GM21423 (cell line): ENCODE data around the gene GDF2.

Experiments
- ATAC-seq: cut with Tn5 transposase; IDR thresholded peaks from one replicate; pipeline ENCODE4 v1.9.1; 2021; ENCODE audit warnings: mild to moderate bottlenecking, moderate library complexity; ENCODE audit not compliant: unreplicated experiment

The GDF2 gene

DNA sequence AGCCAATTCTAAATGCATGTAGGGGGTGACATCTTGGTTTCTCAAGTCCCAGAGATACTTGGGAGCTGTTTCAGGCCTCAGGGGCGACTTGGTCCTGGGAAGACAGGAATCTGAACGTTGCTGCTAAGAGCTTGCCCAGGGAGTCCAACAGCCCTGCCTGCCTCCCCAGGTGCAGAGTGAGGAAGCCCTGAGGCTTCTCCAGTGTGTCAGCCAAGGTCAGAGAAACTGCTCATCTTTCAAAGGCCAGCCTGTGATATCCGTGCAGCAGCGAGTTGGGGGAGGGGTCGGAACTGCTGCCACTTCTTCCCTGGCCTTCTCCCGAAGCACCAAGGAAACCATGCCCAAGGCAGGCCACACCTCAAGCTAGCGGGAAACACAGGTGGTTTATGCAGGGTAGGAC lies 9.7 kb downstream of the GDF2 start:
- no peak for ATAC-seq

GRCh38 chr10:47332371-47332770 lies 10.1 kb downstream of the GDF2 start:
- no peak for ATAC-seq

DNA sequence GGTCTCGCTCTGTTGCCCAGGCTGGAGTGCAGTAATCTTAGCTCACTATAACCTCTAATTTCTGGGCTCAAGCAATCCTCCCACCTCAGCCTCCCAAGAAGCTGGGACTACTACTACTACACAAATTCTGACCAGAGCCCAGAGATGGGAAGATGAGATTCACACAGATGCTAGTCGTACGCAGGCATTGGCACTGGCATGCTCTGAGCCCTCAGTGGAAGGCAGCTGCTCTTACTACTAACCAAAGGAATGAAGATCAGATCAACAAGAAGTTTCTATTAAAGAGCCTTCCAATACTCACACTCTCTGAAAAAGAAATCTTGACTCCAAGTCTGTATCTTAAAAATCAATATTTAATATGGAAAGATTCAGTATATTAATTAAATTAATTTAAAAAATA lies 10.7 kb downstream of the GDF2 start:
- no peak for ATAC-seq

- ATAC-seq: no peak
Measured at GRCh38 chr10:47333532-47333931, 11.3 kb downstream of the GDF2 start.

DNA sequence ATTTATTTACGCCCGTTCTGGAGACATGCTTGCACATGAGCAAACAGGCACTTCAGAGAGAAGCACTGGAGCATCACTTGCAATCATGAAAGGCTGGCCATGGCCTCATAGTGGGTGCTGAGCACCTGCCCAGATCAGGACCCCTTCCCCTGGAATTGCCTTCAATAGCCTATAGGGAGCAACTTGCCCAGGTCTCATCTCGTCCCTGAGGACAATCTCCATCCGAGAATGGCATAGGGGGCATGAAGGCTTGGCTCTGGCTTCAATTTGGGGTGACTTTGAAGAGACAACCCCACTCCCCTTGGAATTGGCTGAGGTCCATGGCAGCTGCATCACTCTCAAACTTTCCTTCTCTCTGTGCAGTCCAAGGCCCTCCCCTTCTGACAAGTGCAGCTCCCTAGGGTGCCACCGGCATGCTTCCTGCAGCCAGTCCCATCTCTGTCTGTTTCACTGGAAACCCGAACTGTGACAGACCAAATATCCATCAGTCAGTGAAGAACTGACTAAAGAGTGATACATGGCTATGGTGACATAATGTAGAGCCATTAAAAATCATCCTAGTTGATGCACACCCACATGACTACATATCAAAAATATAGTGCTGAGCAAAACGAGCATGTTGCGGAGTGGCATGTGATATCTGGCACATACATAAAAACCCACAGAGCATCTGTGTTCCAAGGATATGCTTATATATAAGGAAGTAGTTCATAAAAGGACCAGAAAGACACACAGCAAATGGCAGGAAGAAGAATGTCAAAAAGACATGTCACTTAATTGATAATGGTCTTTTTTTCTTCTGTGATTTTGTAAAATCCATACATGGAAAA lies 12.4 kb downstream of the GDF2 start:
- no peak for ATAC-seq

DNA sequence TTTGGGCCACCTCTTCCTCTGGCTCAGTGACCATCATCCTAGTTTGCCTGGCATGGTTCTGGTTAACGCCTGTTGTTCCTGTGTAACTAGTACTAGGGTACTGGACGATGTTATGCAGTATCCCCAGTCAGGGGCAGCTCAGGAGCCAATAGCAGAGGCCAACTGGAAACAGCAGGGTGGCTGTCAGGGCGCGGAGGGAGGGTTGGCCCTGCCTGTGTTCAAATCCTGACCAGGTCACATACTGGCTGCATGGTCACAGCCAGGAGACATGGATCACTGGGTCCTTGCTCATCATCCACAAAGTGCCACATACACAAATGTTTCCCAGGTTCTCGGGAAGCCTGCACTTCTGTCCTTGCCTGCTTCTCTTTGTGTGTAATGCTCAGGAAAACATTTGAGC lies 13.7 kb downstream of the GDF2 start:
- ATAC-seq: no peak

DNA sequence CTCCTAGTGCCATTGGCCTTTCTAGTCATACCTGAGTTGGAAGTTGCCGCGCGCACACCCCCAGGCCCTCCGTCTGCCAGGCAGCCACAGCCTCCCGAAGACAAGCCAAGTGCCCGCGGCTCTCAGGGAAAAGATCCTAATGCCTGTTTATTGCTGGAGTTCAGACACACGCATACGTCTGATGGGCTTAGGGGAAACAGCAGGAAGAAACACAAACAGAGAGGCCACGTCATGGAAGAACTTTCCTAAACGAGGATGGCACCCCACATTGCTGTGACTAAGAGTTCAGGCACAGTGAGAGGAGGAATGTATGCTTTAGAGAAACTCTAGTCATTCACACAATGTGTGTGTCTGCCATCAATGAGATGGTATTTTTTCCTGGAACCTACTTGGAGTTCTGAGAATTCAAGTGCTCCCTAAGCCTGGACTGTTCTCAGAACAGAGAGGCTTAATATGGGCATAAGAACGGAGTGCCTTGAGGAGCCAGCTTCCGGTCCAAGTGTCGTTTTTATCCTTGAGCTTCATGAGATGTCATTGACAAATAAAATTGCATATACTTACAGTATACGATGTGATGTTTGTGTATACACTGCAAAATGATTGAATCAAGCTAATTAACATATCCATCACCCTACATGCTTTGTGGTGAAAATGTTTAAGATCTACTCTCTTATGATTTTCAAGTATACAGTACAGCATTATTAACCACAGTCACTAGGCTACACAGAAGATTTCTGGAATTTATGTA lies 14.3 kb downstream of the GDF2 start:
- ATAC-seq: no peak

DNA sequence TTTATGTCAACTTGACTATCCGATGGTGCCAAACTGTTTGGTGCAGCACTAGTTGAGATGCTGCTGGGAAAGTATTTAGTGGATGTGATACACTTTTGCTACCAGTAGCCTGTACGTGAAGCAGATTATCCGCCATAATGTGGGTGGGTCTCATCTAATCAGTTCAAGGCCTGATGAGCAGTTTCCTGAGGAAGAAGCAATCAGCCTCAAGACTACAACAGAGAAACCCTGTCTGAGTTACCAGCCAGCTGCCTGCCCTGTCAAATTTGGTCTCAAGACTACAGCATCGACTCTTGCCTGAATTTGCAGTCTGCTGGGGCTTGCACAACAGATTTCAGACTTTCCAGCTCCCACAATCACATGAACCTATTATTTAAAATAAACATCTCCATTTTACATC lies 15.1 kb downstream of the GDF2 start:
- no peak for ATAC-seq

- no peak for ATAC-seq
Measured at GRCh38 chr10:47339186-47339735, 17.0 kb downstream of the GDF2 start.

GRCh38 chr10:47339759-47340607 lies 17.7 kb downstream of the GDF2 start:
- no peak for ATAC-seq

DNA sequence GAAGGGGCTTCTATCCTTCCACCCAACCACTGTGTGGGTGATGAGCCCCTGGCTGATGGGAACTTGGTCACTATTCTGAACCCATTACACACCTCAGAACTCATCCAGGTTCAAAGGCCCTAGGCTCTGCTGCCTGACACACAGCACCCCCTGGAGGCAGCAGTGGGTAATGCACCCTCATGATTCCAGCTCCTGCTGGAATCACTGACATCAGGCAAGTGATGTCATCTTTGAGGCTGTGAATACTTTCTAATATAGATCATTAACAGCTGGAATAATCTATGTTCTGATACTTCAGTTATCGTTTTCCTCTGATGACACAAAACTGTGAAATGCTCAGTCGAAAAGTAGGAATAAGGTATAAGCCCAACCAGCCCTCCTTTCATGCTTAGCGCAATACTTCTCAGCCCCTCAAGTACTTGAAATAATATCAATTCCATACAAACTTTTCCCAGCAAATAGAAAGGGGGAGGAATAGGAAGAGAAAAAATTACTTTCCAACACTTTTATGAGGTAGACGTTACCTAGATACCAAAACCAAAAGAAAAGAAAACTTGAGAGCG lies 18.4 kb downstream of the GDF2 start:
- no peak for ATAC-seq

- ATAC-seq: no peak
Measured at GRCh38 chr10:47344996-47345870, 23.0 kb downstream of the GDF2 start.

DNA sequence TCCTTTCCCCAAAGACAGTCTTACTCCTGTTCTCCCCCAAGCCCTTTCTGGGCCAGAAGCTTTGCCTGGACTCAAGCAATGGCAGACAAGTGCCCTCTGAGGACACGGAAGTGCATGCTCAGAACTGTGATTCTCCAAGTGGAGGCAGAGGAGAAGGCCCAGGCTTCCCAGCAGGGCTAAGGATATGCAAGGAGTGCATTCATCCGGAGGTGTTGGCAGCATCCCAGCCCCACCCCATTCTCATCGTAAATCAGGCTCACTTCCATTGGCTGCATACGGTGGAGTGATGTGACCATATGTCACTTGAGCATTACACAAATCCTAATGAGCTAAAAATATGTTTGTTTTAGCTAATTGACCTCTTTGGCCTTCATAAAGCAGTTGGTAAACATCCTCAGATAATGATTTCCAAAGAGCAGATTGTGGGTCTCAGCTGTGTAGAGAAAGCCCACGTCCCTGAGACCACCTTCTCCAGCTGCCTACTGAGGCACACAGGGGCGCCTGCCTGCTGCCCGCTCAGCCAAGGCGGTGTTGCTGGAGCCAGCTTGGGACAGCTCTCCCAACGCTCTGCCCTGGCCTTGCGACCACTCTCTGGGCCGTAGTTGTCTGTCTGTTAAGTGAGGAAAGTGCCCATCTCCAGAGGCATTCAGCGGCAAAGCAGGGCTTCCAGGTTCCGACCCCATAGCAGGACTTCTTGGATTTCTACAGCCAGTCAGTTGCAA lies 24.5 kb downstream of the GDF2 start:
- ATAC-seq: no peak

DNA sequence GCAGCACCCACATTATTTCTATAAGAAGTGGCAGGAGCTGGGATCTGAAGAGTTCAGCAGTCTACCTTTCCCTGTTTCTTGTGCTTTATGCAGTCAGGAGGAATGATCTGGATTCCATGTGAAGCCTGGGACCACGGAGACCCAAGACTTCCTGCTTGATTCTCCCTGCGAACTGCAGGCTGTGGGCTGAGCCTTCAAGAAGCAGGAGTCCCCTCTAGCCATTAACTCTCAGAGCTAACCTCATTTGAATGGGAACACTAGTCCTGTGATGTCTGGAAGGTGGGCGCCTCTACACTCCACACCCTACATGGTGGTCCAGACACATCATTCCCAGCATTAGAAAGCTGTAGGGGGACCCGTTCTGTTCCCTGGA lies 25.0 kb downstream of the GDF2 start:
- ATAC-seq: no peak

DNA sequence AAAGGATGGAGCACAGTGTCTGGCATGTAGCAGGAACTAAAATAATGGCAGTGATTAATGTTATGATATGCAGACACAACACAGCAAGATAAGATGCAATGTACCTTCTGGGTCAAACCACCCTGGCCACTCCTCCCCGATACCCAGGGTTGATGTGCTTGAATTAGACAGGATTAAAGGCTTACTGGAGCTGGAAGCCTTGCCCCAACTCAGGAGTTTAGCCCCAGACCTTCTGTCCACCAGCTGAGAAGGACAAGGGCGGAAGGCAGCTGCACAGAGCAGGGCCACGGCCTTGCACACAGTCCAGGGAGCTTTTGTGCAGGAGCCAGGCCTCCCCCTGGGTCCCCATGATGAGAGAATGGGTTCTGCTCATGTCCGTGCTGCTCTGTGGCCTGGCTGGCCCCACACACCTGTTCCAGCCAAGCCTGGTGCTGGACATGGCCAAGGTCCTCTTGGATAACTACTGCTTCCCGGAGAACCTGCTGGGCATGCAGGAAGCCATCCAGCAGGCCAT lies 25.9 kb downstream of the GDF2 start, which contains the start of gene RBP3:
RBP3 (plus strand) TSS at position 226 of the 514 bp plus-strand sequence; CDS start at position 348, 122 bp downstream.
- no peak for ATAC-seq

- no peak for ATAC-seq
Measured at GRCh38 chr10:47348661-47349470, 26.6 kb downstream of the GDF2 start.

GRCh38 chr10:47349516-47349915 lies 27.3 kb downstream of the GDF2 start:
- no peak for ATAC-seq

DNA sequence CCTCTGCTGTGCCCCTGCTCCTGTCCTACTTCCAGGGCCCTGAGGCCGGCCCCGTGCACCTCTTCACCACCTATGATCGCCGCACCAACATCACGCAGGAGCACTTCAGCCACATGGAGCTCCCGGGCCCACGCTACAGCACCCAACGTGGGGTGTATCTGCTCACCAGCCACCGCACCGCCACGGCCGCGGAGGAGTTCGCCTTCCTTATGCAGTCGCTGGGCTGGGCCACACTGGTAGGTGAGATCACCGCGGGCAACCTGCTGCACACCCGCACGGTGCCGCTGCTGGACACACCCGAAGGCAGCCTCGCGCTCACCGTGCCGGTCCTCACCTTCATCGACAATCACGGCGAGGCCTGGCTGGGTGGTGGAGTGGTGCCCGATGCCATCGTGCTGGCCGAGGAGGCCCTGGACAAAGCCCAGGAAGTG lies 27.7 kb downstream of the GDF2 start:
- ATAC-seq: no peak
